Neural crest cell (in vitro differentiated cells): Measurements from ENCODE around the gene BAD. TPM values are rescaled to one million over a fixed set of nuclear protein-coding genes. Genes with fewer than 3 reads are reported as not detected.

Experiments
- DNase-seq: peaks from one replicate; pipeline ENCODE4 v3.0.0; 2021; ENCODE audit warnings: low read depth, mixed read lengths, low spot score
- H3K27ac Mint-ChIP-seq: one replicate; pipeline ENCODE4 v1.8.0; 2021; ENCODE audit warnings: mild to moderate bottlenecking, mixed read lengths; ENCODE audit not compliant: unreplicated experiment
- H3K27me3 Mint-ChIP-seq: 2 replicates; pipeline ENCODE4 v1.8.0; 2021; ENCODE audit warnings: low read depth, mild to moderate bottlenecking, mixed read lengths
- H3K36me3 Mint-ChIP-seq: 2 replicates; pipeline ENCODE4 v1.8.0; 2021; ENCODE audit warnings: low read depth, mild to moderate bottlenecking, mixed read lengths
- H3K4me1 Mint-ChIP-seq: 2 replicates; pipeline ENCODE4 v1.8.0; 2021; ENCODE audit warnings: mixed read lengths
- H3K4me3 Mint-ChIP-seq: one replicate; pipeline ENCODE4 v1.8.0; 2021; ENCODE audit warnings: mild to moderate bottlenecking, mixed read lengths
- H3K9me3 Mint-ChIP-seq: 2 replicates; pipeline ENCODE4 v1.8.0; 2021; ENCODE audit warnings: mixed read lengths
- total RNA-seq: library from RNA; stranded (reverse); gene quantifications from 2 replicates; pipeline ENCODE4 v1.2.1, GENCODE V29; 2021
- TF ChIP-seq, protein P1 (sequence below): fragments of 200-600 bp; sonication (generic); conservative IDR thresholded peaks from 2 replicates; pipeline ENCODE4 v1.5.0; 2021; ENCODE audit warnings: antibody characterized with exemption, mild to moderate bottlenecking

BAD gene
- total RNA-seq, 1 donor from 2014 or later, result 47.1 TPM

DNA sequence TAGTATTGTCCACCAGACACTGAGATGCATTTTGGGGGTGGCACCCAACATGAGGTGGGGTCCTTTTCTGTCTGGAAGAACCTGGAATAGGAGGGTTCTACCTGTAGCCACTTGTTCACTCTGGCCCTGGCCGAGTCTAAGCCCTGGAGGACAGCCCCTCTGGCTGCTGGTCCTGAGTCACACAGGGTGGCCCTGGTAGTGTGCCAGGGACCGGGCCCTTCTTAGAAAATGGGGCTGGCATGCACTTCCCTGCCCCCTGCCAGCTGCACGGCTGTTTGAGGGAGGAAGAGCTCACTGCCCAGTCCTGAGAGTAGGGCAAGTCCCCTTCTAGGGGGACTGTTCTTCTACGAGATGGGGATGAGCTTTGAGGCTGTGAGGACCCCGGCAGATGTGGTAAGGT is 31.0 kb downstream of the BAD start:
- TF ChIP-seq, protein P1, sequence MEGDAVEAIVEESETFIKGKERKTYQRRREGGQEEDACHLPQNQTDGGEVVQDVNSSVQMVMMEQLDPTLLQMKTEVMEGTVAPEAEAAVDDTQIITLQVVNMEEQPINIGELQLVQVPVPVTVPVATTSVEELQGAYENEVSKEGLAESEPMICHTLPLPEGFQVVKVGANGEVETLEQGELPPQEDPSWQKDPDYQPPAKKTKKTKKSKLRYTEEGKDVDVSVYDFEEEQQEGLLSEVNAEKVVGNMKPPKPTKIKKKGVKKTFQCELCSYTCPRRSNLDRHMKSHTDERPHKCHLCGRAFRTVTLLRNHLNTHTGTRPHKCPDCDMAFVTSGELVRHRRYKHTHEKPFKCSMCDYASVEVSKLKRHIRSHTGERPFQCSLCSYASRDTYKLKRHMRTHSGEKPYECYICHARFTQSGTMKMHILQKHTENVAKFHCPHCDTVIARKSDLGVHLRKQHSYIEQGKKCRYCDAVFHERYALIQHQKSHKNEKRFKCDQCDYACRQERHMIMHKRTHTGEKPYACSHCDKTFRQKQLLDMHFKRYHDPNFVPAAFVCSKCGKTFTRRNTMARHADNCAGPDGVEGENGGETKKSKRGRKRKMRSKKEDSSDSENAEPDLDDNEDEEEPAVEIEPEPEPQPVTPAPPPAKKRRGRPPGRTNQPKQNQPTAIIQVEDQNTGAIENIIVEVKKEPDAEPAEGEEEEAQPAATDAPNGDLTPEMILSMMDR, result no peak
- Mint-ChIP-seq H3K9me3 (no peaks in the 10 kb centered on the region), H3K27ac (no peak overlapping the region), H3K4me3 (peak overlapping the region; percentile 83), H3K27me3 (no peaks in the 10 kb centered on the region), H3K4me1 (peaks cover 21% of the 10 kb centered on the region), H3K36me3 (peaks cover 2% of the 10 kb centered on the region)
- no peak for DNase-seq

DNA sequence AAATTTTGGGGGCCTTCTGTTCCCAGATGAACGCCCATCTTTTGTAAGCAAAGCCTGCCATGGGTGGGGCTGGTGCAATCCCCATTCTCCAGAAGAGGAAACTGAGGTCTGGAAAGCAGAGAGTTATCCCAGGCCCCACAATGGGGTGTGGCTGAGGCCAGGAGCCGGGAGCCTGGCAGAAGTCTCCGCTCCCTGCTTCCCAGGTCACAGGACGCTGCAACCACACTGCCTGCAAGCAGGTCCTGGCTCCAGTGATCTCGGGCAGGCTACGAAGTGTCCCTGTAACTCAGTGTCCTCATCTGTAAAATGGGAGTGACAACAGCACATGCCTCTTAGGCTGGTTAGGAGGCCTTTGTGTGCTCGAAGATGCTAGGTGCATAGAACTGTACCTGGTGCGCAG is 31.4 kb downstream of the BAD start:
- Mint-ChIP-seq H3K27ac (no peak overlapping the region), H3K9me3 (no peaks in the 10 kb centered on the region), H3K4me3 (peak overlapping the region; percentile 83), H3K4me1 (peaks cover 23% of the 10 kb centered on the region), H3K27me3 (no peaks in the 10 kb centered on the region), H3K36me3 (peaks cover 2% of the 10 kb centered on the region)
- TF ChIP-seq, protein P1, result no peak
- DNase-seq, result no peak

DNA sequence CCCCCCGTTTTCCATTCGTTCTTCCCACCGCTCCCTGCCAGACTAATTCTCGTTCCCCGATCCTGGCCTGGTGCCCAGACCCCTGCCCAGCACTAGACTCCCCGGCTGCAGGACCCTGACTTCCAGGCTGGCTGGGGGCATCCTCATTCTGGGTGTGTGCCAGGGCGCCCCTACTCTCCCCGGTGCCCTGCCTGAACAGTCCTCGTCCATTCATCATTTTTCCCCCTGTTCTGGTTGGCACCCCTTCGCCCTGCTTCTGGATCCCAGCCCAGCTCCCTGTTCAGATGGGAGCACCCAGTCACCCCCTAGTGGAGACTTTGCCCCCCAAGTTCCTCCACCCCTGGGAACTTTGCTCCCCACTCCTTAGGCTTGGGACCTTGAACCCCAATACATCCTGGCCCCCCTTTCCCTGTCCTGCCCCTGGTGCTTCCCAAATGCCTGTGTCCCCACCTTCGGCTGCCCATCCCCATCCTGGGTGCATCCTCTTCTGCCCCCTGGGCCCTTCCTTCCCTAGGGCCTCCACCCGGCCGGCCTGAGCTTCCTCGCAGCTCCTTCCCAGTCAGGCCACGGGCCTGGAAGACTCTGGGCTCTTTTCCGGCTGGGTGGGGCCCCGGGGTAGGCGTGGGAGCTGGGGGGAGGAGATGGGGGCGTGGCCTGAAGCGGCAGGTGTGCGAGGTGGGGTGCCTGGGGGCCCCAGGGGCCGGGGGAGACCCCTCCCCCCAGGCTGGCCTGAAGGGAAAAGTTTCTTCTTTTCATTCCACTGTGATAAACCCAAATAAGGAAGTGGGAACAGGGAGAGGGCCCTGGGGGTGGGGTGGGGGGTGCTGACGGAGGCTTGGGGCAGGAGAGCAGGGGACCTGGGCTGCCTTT is 32.2 kb downstream of the BAD start:
- no peaks in the 10 kb centered on the region for H3K9me3 Mint-ChIP-seq
- no peaks in the 10 kb centered on the region for H3K36me3 Mint-ChIP-seq
- DNase-seq, result no peak
- H3K27ac Mint-ChIP-seq, result no peak overlapping the region
- peak overlapping the region; percentile 90 for H3K4me3 Mint-ChIP-seq
- H3K4me1 Mint-ChIP-seq, result peaks cover 28% of the 10 kb centered on the region
- no peaks in the 10 kb centered on the region for H3K27me3 Mint-ChIP-seq
- TF ChIP-seq, protein P1, result peak; percentile 25

DNA sequence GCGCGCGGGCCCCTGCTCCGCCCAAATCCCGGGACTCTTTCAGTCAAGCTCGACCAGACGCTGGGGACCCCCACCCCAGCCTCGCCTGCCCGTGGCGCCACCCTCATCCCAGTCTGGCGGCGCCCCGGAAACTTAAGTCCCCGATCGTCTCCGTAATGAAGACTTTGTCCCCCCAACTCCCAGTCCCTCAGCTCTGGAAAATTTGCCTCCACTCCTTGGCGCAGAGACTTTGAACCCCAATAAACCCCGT is 32.8 kb downstream of the BAD start:
- Mint-ChIP-seq H3K4me1 (peaks cover 28% of the 10 kb centered on the region), H3K27me3 (peaks cover 3% of the 10 kb centered on the region), H3K27ac (no peak overlapping the region), H3K9me3 (no peaks in the 10 kb centered on the region), H3K36me3 (no peaks in the 10 kb centered on the region), H3K4me3 (peak overlapping the region; percentile 90)
- TF ChIP-seq, protein P1, result no peak
- DNase-seq, result no peak

DNA sequence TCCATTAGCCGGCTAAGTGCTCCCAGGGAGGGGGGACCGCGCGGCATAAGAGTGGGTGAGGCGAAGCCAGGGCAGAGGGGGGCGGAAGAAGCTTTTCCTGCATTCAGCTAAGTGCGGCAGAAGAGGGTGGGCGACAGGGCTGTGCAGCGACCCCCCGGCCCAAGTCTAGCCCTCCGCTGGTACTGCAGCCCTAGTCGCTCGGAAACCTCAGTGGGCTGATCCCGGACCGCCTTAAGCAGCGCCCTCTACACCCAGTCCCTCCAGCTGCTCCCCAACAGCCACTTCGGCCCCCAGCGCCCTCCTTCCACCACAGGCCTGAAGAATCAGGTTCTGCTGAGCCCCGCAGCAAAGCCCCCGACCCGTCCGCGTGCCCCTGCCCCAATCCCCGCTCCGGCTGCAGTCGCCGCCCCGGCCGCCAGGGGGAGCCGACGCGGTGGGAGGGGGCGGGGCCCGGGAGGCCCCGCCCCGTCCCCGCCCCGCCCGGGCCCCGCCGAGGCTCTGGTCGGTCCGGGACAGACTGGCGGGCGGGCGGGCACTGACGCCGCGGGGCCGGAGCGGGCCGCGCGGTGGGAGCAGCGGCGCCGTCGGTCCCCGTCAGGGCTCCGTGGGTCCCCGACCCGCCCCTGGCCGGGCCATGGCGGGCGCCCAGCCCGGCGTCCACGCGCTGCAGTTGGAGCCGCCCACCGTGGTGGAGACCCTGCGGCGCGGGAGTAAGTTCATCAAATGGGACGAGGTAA is 33.3 kb downstream of the BAD start, which contains the start of gene PLCB3:
PLCB3 (plus strand) TSS at position 515 of the 737 bp plus-strand sequence; CDS start at position 635, 120 bp downstream.
- Mint-ChIP-seq H3K36me3 (no peaks in the 10 kb centered on the region), H3K4me1 (peaks cover 28% of the 10 kb centered on the region), H3K27me3 (peaks cover 3% of the 10 kb centered on the region), H3K9me3 (no peaks in the 10 kb centered on the region), H3K27ac (no peak within 1 kb of the TSS), H3K4me3 (peak within 1 kb of the TSS; percentile 90)
- TF ChIP-seq, protein P1, result peak; percentile 87
- DNase-seq, result peak; percentile 72
